Astrocyte (in vitro differentiated cells and primary cell): ENCODE measurements around the gene HSPA9. TPM values are rescaled to one million over a fixed set of nuclear protein-coding genes. Genes with fewer than 3 reads are reported as not detected.

ENCODE experiments used
- DNase-seq: peaks from one replicate; pipeline ENCODE4 v3.0.0-alpha.2; 2010; ENCODE audit warnings: low read depth
- FAIRE-seq: peaks from 2 replicates; lab custom pipeline; 2011; peaks lifted over from hg19 to GRCh38; lab: Jason Lieb, UNC
- H2AFZ ChIP-seq: 2 replicates; pipeline ENCODE4 v1.6.0; 2012; ENCODE audit warnings: low read depth, low read length, inconsistent platforms
- H3K27ac ChIP-seq: 2 replicates; pipeline ENCODE4 v1.5.1; 2011; ENCODE audit warnings: low read depth, low read length, inconsistent platforms
- H3K27me3 ChIP-seq: 2 replicates; pipeline ENCODE4 v1.6.0; 2011; ENCODE audit warnings: low read length, inconsistent platforms; ENCODE audit not compliant: insufficient read depth
- H3K36me3 ChIP-seq: 2 replicates; pipeline ENCODE4 v1.5.1; 2011; ENCODE audit warnings: low read length, inconsistent platforms; ENCODE audit not compliant: insufficient read depth
- H3K4me1 ChIP-seq: 2 replicates; pipeline ENCODE4 v1.5.1; 2011; ENCODE audit warnings: low read length, inconsistent platforms; ENCODE audit not compliant: insufficient read depth
- H3K4me2 ChIP-seq: 2 replicates; pipeline ENCODE4 v1.6.0; 2012; ENCODE audit warnings: low read length, inconsistent platforms
- H3K4me3 ChIP-seq: 2 replicates; pipeline ENCODE4 v1.5.1; 2011; ENCODE audit warnings: low read depth, mild to moderate bottlenecking, low read length, inconsistent platforms; ENCODE audit not compliant: insufficient read depth
- H3K79me2 ChIP-seq: 2 replicates; pipeline ENCODE4 v1.6.0; 2012; ENCODE audit warnings: mild to moderate bottlenecking, low read length, inconsistent platforms; ENCODE audit not compliant: insufficient read depth
- H3K9ac ChIP-seq: 2 replicates; pipeline ENCODE4 v1.6.0; 2012; ENCODE audit warnings: mild to moderate bottlenecking, low read length, inconsistent platforms
- H3K9me3 ChIP-seq: 2 replicates; pipeline ENCODE4 v1.5.1; 2012; ENCODE audit warnings: low read depth, mild to moderate bottlenecking, low read length, inconsistent platforms; ENCODE audit not compliant: insufficient read depth
- H4K20me1 ChIP-seq: 2 replicates; pipeline ENCODE4 v1.6.0; 2012; ENCODE audit warnings: low read length, inconsistent platforms; ENCODE audit not compliant: insufficient read depth
- H3K27ac Mint-ChIP-seq: one replicate; pipeline ENCODE4 v1.8.0; 2021; ENCODE audit warnings: mild to moderate bottlenecking, mixed read lengths; ENCODE audit not compliant: unreplicated experiment
- H3K27me3 Mint-ChIP-seq: one replicate; pipeline ENCODE4 v1.8.0; 2021; ENCODE audit warnings: low read depth, mixed read lengths; ENCODE audit not compliant: unreplicated experiment
- H3K36me3 Mint-ChIP-seq: one replicate; pipeline ENCODE4 v1.8.0; 2021; ENCODE audit warnings: low read depth, mixed read lengths; ENCODE audit not compliant: unreplicated experiment
- H3K4me1 Mint-ChIP-seq: one replicate; pipeline ENCODE4 v1.8.0; 2021; ENCODE audit warnings: low read depth, mixed read lengths; ENCODE audit not compliant: unreplicated experiment
- H3K4me3 Mint-ChIP-seq: one replicate; pipeline ENCODE4 v1.8.0; 2021; ENCODE audit warnings: mild to moderate bottlenecking, moderate library complexity, mixed read lengths; ENCODE audit not compliant: unreplicated experiment
- H3K9me3 Mint-ChIP-seq: one replicate; pipeline ENCODE4 v1.8.0; 2021; ENCODE audit warnings: mild to moderate bottlenecking, mixed read lengths; ENCODE audit not compliant: unreplicated experiment
- EZH2 ChIP-seq: IDR thresholded peaks from 2 replicates; pipeline ENCODE4 v1.6.1; 2012; ENCODE audit warnings: mild to moderate bottlenecking, low read length, inconsistent platforms; ENCODE audit not compliant: insufficient read depth
- total RNA-seq: library from RNA; stranded (reverse); gene quantifications from 2 replicates; pipeline ENCODE4 v1.2.1, GENCODE V29; 2021
- TF ChIP-seq, protein P1 (sequence below): IDR thresholded peaks from 2 replicates; pipeline ENCODE4 v1.5.1; 2011; ENCODE audit warnings: low read depth, mild to moderate bottlenecking, inconsistent platforms, low read length, moderate library complexity; ENCODE audit not compliant: insufficient read depth

HSPA9 gene
- total RNA-seq, 1 donor from 2014 or later, result 266 TPM

DNA sequence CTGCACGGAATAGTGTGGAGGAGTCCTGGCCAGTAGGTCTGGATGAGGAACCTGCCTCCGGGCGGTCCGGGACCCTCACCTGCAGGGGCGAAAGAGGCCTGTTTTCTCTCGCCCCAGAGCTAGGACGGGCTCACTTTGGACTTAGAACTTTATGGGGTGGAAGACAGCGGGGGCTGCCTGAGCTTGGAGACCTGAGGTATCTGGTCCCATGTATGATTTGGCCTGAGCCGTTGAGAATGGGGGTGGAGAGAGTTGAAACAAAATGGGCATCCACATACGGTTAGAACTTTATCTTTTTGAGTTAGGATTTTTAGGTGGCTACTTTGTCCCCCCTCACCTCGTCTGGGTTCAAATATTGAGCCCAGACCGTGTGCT is 31.5 kb downstream of the HSPA9 start:
- Mint-ChIP-seq H3K36me3 (peaks cover 1% of the 10 kb centered on the region), H3K4me3 (peak overlapping the region; percentile 100), H3K4me1 (peaks cover 46% of the 10 kb centered on the region), H3K27ac (peak overlapping the region; percentile 100), H3K27me3 (no peaks in the 10 kb centered on the region), H3K9me3 (no peaks in the 10 kb centered on the region)
- FAIRE-seq (no peak), DNase-seq (peak; percentile 80)
- Histone ChIP-seq H3K9ac (peak overlapping the region; percentile 98), H3K4me1 (peaks cover 22% of the 10 kb centered on the region), H3K4me2 (peak overlapping the region; percentile 90), H3K9me3 (no peaks in the 10 kb centered on the region), H3K79me2 (peaks cover 97% of the 10 kb centered on the region), H2AFZ (peak overlapping the region; percentile 85), H4K20me1 (peaks cover 60% of the 10 kb centered on the region), H3K27me3 (no peaks in the 10 kb centered on the region), H3K27ac (peak overlapping the region; percentile 100), H3K36me3 (no peaks in the 10 kb centered on the region), H3K4me3 (peak overlapping the region; percentile 91)
- TF ChIP-seq, protein P1, sequence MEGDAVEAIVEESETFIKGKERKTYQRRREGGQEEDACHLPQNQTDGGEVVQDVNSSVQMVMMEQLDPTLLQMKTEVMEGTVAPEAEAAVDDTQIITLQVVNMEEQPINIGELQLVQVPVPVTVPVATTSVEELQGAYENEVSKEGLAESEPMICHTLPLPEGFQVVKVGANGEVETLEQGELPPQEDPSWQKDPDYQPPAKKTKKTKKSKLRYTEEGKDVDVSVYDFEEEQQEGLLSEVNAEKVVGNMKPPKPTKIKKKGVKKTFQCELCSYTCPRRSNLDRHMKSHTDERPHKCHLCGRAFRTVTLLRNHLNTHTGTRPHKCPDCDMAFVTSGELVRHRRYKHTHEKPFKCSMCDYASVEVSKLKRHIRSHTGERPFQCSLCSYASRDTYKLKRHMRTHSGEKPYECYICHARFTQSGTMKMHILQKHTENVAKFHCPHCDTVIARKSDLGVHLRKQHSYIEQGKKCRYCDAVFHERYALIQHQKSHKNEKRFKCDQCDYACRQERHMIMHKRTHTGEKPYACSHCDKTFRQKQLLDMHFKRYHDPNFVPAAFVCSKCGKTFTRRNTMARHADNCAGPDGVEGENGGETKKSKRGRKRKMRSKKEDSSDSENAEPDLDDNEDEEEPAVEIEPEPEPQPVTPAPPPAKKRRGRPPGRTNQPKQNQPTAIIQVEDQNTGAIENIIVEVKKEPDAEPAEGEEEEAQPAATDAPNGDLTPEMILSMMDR, result no peak
- TF ChIP-seq EZH2, result no peak

DNA sequence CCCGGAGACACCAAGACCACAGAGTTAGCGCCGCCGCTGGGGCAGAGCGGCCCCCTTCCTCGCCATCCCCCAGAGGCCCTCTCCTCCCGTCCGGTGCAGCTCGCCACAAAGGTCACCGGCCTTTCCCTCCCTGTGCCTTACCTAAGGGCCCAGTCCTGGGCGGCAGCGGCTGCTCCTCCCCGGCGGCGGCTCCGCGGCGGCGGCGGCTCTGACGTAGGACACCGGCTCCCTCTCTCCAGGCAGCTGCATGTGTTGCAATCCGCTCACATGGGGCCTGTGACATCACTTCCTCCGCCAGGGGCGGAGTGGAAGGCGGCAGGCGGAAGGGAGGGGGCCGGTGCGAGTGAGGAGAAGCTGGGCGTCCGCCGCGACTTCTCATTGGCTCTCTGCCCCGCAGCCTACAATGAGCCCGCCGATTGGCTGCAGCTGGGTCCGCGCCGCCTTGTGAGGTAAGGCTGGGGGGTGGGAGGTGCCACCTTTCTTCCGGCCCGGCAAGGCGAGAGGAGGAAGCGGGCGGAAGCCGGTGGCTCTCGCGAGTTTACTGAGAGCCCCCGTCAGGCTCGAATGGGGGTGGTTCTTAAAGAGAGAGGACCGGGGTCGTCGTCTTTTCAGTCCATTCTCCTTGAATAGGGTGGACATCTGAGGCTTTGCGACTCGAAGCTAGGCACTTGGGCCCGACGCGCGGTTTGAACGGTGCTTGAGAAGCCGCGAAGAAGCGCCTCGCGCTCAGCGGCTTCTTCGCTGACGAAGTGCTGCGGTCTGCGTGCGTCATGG is 32.1 kb downstream of the HSPA9 start, which contains the start of gene ETF1:
Gene ETF1 (minus strand): TSS at position 281 of the 774 bp plus-strand sequence. CDS start 318 bp downstream, outside the sequence.
- peak within 1 kb of the TSS; percentile 100 for H3K4me3 Mint-ChIP-seq
- H3K27me3 Mint-ChIP-seq, result no peaks in the 10 kb centered on the region
- Histone ChIP-seq H3K9ac (peak within 1 kb of the TSS; percentile 99), H2AFZ (peak within 1 kb of the TSS; percentile 85), H3K27me3 (no peaks in the 10 kb centered on the region), H3K4me1 (peaks cover 22% of the 10 kb centered on the region), H3K4me3 (peak within 1 kb of the TSS; percentile 91), H3K4me2 (peak within 1 kb of the TSS; percentile 98), H3K79me2 (peaks cover 97% of the 10 kb centered on the region), H3K36me3 (no peaks in the 10 kb centered on the region), H3K9me3 (no peaks in the 10 kb centered on the region), H3K27ac (peak within 1 kb of the TSS; percentile 100), H4K20me1 (peaks cover 60% of the 10 kb centered on the region)
- peak; percentile 98 for DNase-seq
- H3K27ac Mint-ChIP-seq, result peak within 1 kb of the TSS; percentile 100
- no peaks in the 10 kb centered on the region for H3K9me3 Mint-ChIP-seq
- peaks cover 45% of the 10 kb centered on the region for H3K4me1 Mint-ChIP-seq
- TF ChIP-seq, protein P1, result no peak
- TF ChIP-seq EZH2, result no peak
- FAIRE-seq, result no peak
- H3K36me3 Mint-ChIP-seq, result peaks cover 1% of the 10 kb centered on the region
